Measurements from ENCODE around the gene NTN5.
"Not testable (repeated sequence)": the region's sequence is repeated elsewhere in the genome, so short reads cannot be mapped to it uniquely, and the experiment has no call there.

DNA sequence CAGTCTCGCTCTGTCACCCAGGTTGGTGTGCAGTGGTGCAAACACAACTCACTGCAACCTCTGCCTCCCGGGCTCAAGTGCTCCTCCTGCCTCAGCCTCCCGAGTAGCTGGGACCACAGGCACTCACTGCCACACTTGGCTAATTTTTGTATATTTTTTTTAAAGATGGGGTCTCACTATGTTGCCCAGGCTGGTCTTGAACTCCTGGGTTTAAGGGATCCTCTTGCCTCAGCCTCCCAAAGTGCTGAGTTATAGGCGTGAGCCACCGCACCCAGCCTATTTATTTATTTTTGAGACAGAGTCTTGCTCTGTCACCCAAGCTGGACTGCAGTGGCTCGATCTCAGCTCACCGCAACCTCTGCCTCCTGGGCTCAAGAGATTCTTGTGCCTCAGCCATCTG is 13.8 kb upstream of the NTN5 start:
- TF ChIP-seq, protein P1, sequence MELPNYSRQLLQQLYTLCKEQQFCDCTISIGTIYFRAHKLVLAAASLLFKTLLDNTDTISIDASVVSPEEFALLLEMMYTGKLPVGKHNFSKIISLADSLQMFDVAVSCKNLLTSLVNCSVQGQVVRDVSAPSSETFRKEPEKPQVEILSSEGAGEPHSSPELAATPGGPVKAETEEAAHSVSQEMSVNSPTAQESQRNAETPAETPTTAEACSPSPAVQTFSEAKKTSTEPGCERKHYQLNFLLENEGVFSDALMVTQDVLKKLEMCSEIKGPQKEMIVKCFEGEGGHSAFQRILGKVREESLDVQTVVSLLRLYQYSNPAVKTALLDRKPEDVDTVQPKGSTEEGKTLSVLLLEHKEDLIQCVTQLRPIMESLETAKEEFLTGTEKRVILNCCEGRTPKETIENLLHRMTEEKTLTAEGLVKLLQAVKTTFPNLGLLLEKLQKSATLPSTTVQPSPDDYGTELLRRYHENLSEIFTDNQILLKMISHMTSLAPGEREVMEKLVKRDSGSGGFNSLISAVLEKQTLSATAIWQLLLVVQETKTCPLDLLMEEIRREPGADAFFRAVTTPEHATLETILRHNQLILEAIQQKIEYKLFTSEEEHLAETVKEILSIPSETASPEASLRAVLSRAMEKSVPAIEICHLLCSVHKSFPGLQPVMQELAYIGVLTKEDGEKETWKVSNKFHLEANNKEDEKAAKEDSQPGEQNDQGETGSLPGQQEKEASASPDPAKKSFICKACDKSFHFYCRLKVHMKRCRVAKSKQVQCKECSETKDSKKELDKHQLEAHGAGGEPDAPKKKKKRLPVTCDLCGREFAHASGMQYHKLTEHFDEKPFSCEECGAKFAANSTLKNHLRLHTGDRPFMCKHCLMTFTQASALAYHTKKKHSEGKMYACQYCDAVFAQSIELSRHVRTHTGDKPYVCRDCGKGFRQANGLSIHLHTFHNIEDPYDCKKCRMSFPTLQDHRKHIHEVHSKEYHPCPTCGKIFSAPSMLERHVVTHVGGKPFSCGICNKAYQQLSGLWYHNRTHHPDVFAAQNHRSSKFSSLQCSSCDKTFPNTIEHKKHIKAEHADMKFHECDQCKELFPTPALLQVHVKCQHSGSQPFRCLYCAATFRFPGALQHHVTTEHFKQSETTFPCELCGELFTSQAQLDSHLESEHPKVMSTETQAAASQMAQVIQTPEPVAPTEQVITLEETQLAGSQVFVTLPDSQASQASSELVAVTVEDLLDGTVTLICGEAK (IDR thresholded peaks at IDR 0.05), result not testable (repeated sequence)
- TF ChIP-seq, protein P1 (CRISPR knock-in tag; IDR thresholded peaks at IDR 0.05), result not testable (repeated sequence)
- TF ChIP-seq ZNF445 (CRISPR knock-in tag; IDR thresholded peaks at IDR 0.05; ENCODE audit: low read depth); MYC (IDR thresholded peaks at IDR 0.05; ENCODE audit: low read depth, low read length); MYC (CRISPR knock-in tag; IDR thresholded peaks at IDR 0.05; ENCODE audit: borderline replicate concordance, low read depth); HMG20A (CRISPR knock-in tag; conservative IDR thresholded peaks at IDR 0.05); CREB1 (IDR thresholded peaks at IDR 0.05); CREB1 (CRISPR knock-in tag; IDR thresholded peaks at IDR 0.05): not testable (repeated sequence)
- TF ChIP-seq, protein P2, sequence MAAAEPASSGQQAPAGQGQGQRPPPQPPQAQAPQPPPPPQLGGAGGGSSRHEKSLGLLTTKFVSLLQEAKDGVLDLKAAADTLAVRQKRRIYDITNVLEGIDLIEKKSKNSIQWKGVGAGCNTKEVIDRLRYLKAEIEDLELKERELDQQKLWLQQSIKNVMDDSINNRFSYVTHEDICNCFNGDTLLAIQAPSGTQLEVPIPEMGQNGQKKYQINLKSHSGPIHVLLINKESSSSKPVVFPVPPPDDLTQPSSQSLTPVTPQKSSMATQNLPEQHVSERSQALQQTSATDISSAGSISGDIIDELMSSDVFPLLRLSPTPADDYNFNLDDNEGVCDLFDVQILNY (CRISPR knock-in tag; IDR thresholded peaks at IDR 0.05), result not testable (repeated sequence)
